HUES64 (cell line): Measurements from ENCODE around the gene CCDC197.

Experiments
- H3K27ac ChIP-seq: 2 replicates; pipeline ENCODE4 v1.7.0; 2013; ENCODE audit warnings: low read depth, low read length, inconsistent platforms
- H3K27me3 ChIP-seq: 2 replicates; pipeline ENCODE4 v1.6.1; 2013; ENCODE audit warnings: mild to moderate bottlenecking, low read length; ENCODE audit not compliant: insufficient read depth
- H3K36me3 ChIP-seq: 2 replicates; pipeline ENCODE4 v1.6.1; 2013; ENCODE audit warnings: mild to moderate bottlenecking, low read length; ENCODE audit not compliant: insufficient read depth
- H3K4me1 ChIP-seq: 2 replicates; pipeline ENCODE4 v1.6.1; 2013; ENCODE audit warnings: mild to moderate bottlenecking, low read length, moderate library complexity; ENCODE audit not compliant: insufficient read depth
- H3K4me3 ChIP-seq: 2 replicates; pipeline ENCODE4 v1.5.1; 2013; ENCODE audit warnings: mild to moderate bottlenecking, low read length, moderate library complexity
- H3K9ac ChIP-seq: 2 replicates; pipeline ENCODE4 v1.6.1; 2013; ENCODE audit warnings: mild to moderate bottlenecking, low read depth, low read length
- H3K9me3 ChIP-seq: 2 replicates; pipeline ENCODE4 v1.6.1; 2013; ENCODE audit warnings: low read depth, low read length; ENCODE audit not compliant: insufficient read depth
- WGBS: fragments of 150-250, 120-280 bp; methylation state at CpG from one replicate; pipeline ENCODE4 v1.1.7; 2013; ENCODE audit warnings: missing lambda C conversion rate; 5-methylcytosine and 5-hydroxymethylcytosine counted together

CCDC197 gene

DNA sequence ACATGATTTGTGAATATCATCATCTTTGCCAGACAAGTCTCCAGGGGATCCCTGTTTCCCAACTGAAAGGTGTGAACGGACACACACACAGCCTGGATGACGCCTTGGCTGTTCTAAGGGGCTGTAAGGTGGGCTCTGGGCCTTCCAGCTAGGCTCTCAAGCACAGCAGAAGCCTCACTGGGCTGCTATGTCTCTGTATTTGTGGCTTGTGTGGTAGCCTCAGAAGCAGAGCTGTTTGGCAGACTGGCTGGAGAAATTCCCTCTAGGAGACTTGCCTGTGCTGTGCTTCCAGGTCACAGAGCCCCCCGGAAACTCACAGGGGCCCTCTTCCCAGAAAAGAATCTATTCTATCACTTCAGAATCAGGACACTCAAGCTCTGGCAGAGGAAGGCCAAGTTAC, 50.5 kb downstream of the CCDC197 start:
- no peaks in the 10 kb centered on the region for H3K9me3 ChIP-seq
- peaks cover 88% of the 10 kb centered on the region for H3K36me3 ChIP-seq
- no peak overlapping the region for H3K27ac ChIP-seq
- H3K4me1 ChIP-seq = no peaks in the 10 kb centered on the region; the same call in 1 of the 2 replicates
- no peak overlapping the region for H3K4me3 ChIP-seq
- H3K27me3 ChIP-seq = no peaks in the 10 kb centered on the region
- WGBS = 95% methylated on average over 3 of the region's 3 CpGs
- H3K9ac ChIP-seq = no peak overlapping the region

DNA sequence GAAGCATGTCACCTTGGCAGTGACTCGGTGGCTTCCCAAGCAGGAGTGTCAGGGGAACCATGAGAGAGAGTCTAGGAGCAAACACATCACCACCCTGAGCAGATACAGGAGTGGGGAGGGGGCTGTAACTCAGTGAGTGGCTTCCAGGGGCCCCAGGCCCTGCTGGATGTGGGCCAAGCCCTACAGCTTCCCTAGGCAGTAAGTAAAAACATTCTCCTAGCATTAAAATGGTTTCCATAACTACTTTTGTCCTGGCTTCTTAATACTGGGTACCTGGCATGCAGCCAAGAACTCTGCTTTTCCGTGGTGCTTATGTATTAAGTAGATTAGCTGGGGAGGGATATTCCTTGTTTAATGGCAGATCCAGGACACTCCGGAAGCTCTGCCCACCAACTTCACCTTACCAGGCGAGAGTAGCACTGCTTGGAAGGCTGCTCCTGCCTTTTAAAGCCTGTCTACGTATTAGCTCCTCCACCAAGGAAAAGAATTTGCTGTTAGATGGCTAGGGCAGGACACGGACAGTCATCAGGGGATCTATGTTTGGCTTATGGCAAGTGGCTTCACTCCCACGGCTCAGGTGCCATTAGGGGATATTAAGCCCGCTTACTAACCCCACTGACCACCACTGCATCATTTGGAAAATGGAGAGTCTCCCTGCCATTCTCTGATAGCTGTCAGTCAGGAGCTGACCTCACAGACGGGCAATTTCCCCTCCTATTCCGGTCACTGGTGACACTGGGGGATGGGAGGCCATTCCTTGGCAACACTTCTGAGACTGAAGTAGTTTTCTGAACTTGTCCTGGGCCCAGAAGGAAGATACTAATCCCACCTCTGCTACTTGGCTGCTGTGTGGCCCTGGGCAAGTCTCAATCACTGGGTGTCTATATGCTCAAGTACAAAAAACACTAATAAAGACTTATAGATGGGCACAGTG, 51.9 kb downstream of the CCDC197 start:
- Histone ChIP-seq H3K9me3 (no peaks in the 10 kb centered on the region), H3K4me3 (no peak overlapping the region), H3K36me3 (peaks cover 96% of the 10 kb centered on the region), H3K27ac (no peak overlapping the region), H3K9ac (no peak overlapping the region), H3K27me3 (no peaks in the 10 kb centered on the region), H3K4me1 (no peaks in the 10 kb centered on the region; the same call in 1 of the 2 replicates)
- 92% methylated on average over 10 of the region's 10 CpGs for WGBS

DNA sequence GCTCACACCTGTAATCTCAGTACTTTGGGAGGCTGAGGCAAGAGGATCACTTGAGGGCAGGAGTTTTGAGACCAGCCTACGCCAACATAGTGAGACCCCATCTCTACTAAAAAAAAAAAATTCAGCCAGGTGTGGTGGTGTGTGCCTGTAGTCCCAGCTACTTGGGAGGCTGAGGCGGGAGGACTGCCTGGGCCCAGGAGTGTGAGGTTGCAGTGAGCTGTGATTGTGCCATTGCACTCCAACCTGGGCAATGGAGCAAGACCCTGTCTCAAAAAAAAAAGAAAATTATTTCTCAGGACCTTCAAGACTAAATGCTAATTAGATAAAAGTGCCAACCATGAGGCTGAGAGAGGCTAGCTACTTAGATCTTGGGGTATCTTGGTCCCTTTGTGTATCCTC, 52.5 kb downstream of the CCDC197 start:
- Histone ChIP-seq H3K9ac (no peak overlapping the region), H3K9me3 (no peaks in the 10 kb centered on the region), H3K4me3 (no peak overlapping the region), H3K27ac (no peak overlapping the region), H3K4me1 (no peaks in the 10 kb centered on the region; the same call in 1 of the 2 replicates), H3K36me3 (peaks cover 96% of the 10 kb centered on the region), H3K27me3 (no peaks in the 10 kb centered on the region)
- 94% methylated on average over 2 of the region's 2 CpGs for WGBS

DNA sequence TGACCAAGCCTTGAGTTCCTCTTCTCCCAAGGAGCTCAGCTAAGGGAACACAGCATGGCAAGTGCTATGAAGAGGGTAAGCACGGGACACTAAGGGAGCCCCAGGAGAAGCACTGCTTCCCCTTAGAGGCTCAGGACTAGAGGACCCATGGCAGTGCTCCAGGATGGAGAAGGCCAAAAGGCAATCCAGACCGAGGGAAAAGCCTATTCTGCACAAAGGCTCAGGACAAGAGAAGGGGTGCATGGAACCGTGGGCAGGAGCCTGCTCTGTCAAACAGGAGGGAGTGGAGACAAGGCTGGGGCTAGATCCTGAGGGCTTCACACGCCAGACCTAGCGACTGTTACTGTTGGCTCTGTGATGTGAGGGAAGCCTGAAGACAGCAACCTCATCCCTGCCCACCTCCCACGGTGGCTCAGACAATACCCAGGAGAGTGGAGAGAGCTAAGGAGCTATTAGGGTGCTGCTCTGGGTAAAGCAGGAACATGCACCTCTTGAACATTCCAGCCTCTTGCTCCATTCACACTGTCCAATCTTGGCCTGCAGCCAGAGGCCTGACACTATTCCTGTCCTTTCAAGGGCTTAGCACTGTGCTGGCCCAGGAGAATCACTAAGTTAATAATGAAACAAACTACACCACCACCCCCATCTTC, 53.3 kb downstream of the CCDC197 start:
- no peak overlapping the region for H3K27ac ChIP-seq
- no peak overlapping the region for H3K4me3 ChIP-seq
- no peaks in the 10 kb centered on the region for H3K9me3 ChIP-seq
- peaks cover 96% of the 10 kb centered on the region for H3K36me3 ChIP-seq
- no peak overlapping the region for H3K9ac ChIP-seq
- no peaks in the 10 kb centered on the region for H3K27me3 ChIP-seq
- WGBS = 92% methylated on average over 6 of the region's 6 CpGs
- no peaks in the 10 kb centered on the region; the same call in 1 of the 2 replicates for H3K4me1 ChIP-seq

DNA sequence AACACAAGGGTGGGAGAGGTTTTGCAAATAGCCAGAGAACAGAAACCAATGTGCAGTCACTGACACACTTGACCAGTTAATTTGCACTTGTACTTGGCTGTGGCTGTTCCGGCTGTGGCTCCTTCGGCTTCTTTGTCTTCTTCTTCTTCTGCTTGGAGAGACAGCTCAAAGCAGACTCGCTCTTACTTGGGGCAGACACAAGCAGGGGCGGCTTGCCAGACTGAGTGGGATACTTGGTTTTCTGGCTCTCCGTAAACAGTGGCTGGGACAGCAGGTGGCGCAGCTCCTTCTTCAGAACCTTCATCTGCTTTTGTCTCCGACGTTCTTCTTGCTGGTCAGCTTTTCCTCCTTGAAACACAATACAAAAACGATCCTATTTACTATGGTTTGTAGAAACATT, 54.0 kb downstream of the CCDC197 start:
- Histone ChIP-seq H3K36me3 (peaks cover 96% of the 10 kb centered on the region), H3K9ac (no peak overlapping the region), H3K27me3 (no peaks in the 10 kb centered on the region), H3K4me1 (no peaks in the 10 kb centered on the region; the same call in 1 of the 2 replicates), H3K4me3 (no peak overlapping the region), H3K9me3 (no peaks in the 10 kb centered on the region), H3K27ac (no peak overlapping the region)
- WGBS = 81% methylated on average over 9 of the region's 9 CpGs

DNA sequence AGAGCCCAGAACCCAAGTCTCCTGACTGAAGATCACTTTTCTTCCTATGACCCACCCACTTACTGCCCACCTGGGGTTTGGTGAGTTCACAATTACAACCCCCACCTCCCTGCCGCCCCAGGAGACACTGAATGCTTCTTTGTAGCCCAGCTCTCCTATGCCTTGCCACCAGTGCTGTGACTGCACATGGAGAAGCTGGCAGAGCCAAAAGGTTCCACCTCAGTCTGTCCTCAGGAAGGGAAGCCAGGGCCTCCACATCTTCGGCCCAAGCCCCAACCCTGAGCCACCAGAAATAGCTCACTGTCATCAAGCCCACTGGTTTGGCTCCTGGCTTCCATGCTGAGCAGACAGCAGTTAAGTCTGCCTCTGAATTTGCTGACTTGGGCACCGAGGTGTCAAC, 54.7 kb downstream of the CCDC197 start:
- no peaks in the 10 kb centered on the region for H3K9me3 ChIP-seq
- H3K4me3 ChIP-seq = no peak overlapping the region
- 86% methylated on average over 3 of the region's 3 CpGs for WGBS
- peaks cover 96% of the 10 kb centered on the region for H3K36me3 ChIP-seq
- H3K27me3 ChIP-seq = no peaks in the 10 kb centered on the region
- no peaks in the 10 kb centered on the region; the same call in 1 of the 2 replicates for H3K4me1 ChIP-seq
- H3K9ac ChIP-seq = no peak overlapping the region
- 0 out of 2 replicates have a peak overlapping the region, but pooled peaks have one; percentile 0 for H3K27ac ChIP-seq

DNA sequence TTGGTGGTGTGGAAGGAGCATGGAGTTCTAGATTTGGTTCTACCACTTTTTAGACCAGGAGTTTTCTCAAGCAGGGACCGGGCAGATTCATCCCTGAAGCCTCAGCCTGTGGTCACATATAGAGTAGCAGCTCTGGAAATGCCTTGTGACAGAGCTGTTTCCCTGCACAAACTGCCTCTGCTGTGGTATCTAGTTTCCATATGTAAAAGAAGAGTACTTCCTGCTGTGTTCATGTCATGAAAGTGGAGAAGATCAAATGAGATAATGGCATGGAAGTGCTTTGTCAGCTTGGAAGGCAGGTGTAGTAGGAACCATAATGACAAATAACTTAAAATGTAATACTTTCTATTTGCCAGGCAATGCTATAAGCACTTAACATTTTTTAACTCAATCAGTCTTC, 55.1 kb downstream of the CCDC197 start:
- H3K4me1 ChIP-seq = no peaks in the 10 kb centered on the region; the same call in 1 of the 2 replicates
- H3K4me3 ChIP-seq = no peak overlapping the region
- H3K9ac ChIP-seq = no peak overlapping the region
- H3K27me3 ChIP-seq = no peaks in the 10 kb centered on the region
- no peaks in the 10 kb centered on the region for H3K9me3 ChIP-seq
- H3K36me3 ChIP-seq = peaks cover 96% of the 10 kb centered on the region
- no peak overlapping the region for H3K27ac ChIP-seq
- 81% methylated on average over 1 of the region's 1 CpG for WGBS

DNA sequence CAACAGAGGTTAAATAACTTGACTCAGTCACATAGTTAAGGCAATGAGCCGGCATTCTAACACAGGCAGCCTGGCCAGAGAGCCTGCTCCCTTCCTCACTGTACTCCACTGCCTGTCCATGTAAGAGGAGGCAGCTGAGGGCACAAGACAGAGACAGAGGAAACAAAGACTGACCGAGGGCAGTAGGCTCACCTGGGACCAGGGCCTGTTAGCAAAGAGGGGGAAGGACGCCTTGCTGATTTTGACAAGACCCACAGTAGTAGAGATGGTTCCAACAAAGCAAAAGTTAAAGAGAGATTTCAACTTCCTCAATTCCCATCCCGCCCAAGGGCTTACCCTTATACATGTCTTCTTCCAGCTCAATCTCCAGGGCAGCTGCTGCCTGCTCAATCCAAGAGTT, 55.6 kb downstream of the CCDC197 start:
- H3K36me3 ChIP-seq = peaks cover 96% of the 10 kb centered on the region
- no peaks in the 10 kb centered on the region for H3K27me3 ChIP-seq
- no peaks in the 10 kb centered on the region for H3K9me3 ChIP-seq
- no peak overlapping the region for H3K4me3 ChIP-seq
- H3K9ac ChIP-seq = no peak overlapping the region
- WGBS = 93% methylated on average over 4 of the region's 4 CpGs
- H3K27ac ChIP-seq = no peak overlapping the region
- no peaks in the 10 kb centered on the region; the same call in 1 of the 2 replicates for H3K4me1 ChIP-seq

DNA sequence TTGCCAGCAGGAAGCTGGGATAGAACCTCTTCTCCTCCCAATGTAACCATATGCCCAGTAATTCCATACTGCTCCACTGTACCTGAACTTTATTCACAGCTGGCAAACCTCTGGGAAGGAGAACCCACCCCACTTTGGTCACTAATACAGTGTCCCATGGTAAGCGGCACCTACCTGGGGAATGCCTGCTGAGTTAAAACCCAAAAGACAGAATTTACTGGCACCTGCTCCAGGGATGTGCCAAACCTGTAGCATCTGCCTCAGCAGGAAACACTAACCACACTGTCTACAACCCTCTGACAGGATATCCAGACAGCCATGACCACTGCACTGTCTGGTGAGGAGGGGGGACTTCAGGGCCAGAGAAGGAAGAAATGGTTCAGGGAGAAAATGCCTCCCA, 57.3 kb downstream of the CCDC197 start:
- no peaks in the 10 kb centered on the region; the same call in 1 of the 2 replicates for H3K4me1 ChIP-seq
- WGBS = 92% methylated on average over 1 of the region's 1 CpG

DNA sequence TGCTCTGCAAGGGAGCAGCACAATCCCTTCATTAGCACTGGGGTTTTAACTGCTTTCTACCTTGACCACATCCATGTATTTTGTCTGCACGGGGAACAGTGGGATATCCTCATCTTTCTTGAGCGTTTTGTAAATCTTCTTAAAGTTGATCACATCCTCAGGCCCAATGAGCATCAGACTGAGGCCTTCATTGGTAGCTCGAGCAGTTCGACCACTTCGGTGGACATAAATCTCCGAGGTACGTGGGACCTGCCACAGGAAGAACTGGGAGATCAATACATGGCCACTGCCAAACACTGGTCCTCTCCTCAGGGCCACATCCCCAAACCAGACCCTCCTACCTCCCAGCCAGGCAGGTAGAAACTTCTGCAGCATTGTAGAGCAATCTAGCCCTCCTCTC, 57.8 kb downstream of the CCDC197 start:
- 96% methylated on average over 7 of the region's 7 CpGs for WGBS
- no peak overlapping the region for H3K27ac ChIP-seq
- no peaks in the 10 kb centered on the region for H3K9me3 ChIP-seq
- no peak overlapping the region for H3K9ac ChIP-seq
- H3K27me3 ChIP-seq = no peaks in the 10 kb centered on the region
- H3K4me3 ChIP-seq = no peak overlapping the region
- H3K4me1 ChIP-seq = no peaks in the 10 kb centered on the region; the same call in 1 of the 2 replicates
- H3K36me3 ChIP-seq = peaks cover 96% of the 10 kb centered on the region

More for the DNA sequence above, 57.3 kb downstream of the CCDC197 start:
- no peaks in the 10 kb centered on the region for H3K27me3 ChIP-seq
- no peak overlapping the region for H3K27ac ChIP-seq
- no peak overlapping the region for H3K9ac ChIP-seq
- no peaks in the 10 kb centered on the region for H3K9me3 ChIP-seq
- peaks cover 96% of the 10 kb centered on the region for H3K36me3 ChIP-seq
- H3K4me3 ChIP-seq = no peak overlapping the region
